Astrocyte (in vitro differentiated cells and primary cell): ENCODE measurements around the gene DDX31. TPM values are rescaled to one million over a fixed set of nuclear protein-coding genes. Genes with fewer than 3 reads are reported as not detected.

ENCODE experiments used
- DNase-seq: peaks from one replicate; pipeline ENCODE4 v3.0.0-alpha.2; 2010; ENCODE audit warnings: low read depth
- FAIRE-seq: peaks from 2 replicates; lab custom pipeline; 2011; peaks lifted over from hg19 to GRCh38; lab: Jason Lieb, UNC
- H2AFZ ChIP-seq: 2 replicates; pipeline ENCODE4 v1.6.0; 2012; ENCODE audit warnings: low read depth, low read length, inconsistent platforms
- H3K27ac ChIP-seq: 2 replicates; pipeline ENCODE4 v1.5.1; 2011; ENCODE audit warnings: low read depth, low read length, inconsistent platforms
- H3K27me3 ChIP-seq: 2 replicates; pipeline ENCODE4 v1.6.0; 2011; ENCODE audit warnings: low read length, inconsistent platforms; ENCODE audit not compliant: insufficient read depth
- H3K36me3 ChIP-seq: 2 replicates; pipeline ENCODE4 v1.5.1; 2011; ENCODE audit warnings: low read length, inconsistent platforms; ENCODE audit not compliant: insufficient read depth
- H3K4me1 ChIP-seq: 2 replicates; pipeline ENCODE4 v1.5.1; 2011; ENCODE audit warnings: low read length, inconsistent platforms; ENCODE audit not compliant: insufficient read depth
- H3K4me2 ChIP-seq: 2 replicates; pipeline ENCODE4 v1.6.0; 2012; ENCODE audit warnings: low read length, inconsistent platforms
- H3K4me3 ChIP-seq: 2 replicates; pipeline ENCODE4 v1.5.1; 2011; ENCODE audit warnings: low read depth, mild to moderate bottlenecking, low read length, inconsistent platforms; ENCODE audit not compliant: insufficient read depth
- H3K79me2 ChIP-seq: 2 replicates; pipeline ENCODE4 v1.6.0; 2012; ENCODE audit warnings: mild to moderate bottlenecking, low read length, inconsistent platforms; ENCODE audit not compliant: insufficient read depth
- H3K9ac ChIP-seq: 2 replicates; pipeline ENCODE4 v1.6.0; 2012; ENCODE audit warnings: mild to moderate bottlenecking, low read length, inconsistent platforms
- H3K9me3 ChIP-seq: 2 replicates; pipeline ENCODE4 v1.5.1; 2012; ENCODE audit warnings: low read depth, mild to moderate bottlenecking, low read length, inconsistent platforms; ENCODE audit not compliant: insufficient read depth
- H4K20me1 ChIP-seq: 2 replicates; pipeline ENCODE4 v1.6.0; 2012; ENCODE audit warnings: low read length, inconsistent platforms; ENCODE audit not compliant: insufficient read depth
- H3K27ac Mint-ChIP-seq: one replicate; pipeline ENCODE4 v1.8.0; 2021; ENCODE audit warnings: mild to moderate bottlenecking, mixed read lengths; ENCODE audit not compliant: unreplicated experiment
- H3K27me3 Mint-ChIP-seq: one replicate; pipeline ENCODE4 v1.8.0; 2021; ENCODE audit warnings: low read depth, mixed read lengths; ENCODE audit not compliant: unreplicated experiment
- H3K36me3 Mint-ChIP-seq: one replicate; pipeline ENCODE4 v1.8.0; 2021; ENCODE audit warnings: low read depth, mixed read lengths; ENCODE audit not compliant: unreplicated experiment
- H3K4me1 Mint-ChIP-seq: one replicate; pipeline ENCODE4 v1.8.0; 2021; ENCODE audit warnings: low read depth, mixed read lengths; ENCODE audit not compliant: unreplicated experiment
- H3K4me3 Mint-ChIP-seq: one replicate; pipeline ENCODE4 v1.8.0; 2021; ENCODE audit warnings: mild to moderate bottlenecking, moderate library complexity, mixed read lengths; ENCODE audit not compliant: unreplicated experiment
- H3K9me3 Mint-ChIP-seq: one replicate; pipeline ENCODE4 v1.8.0; 2021; ENCODE audit warnings: mild to moderate bottlenecking, mixed read lengths; ENCODE audit not compliant: unreplicated experiment
- EZH2 ChIP-seq: IDR thresholded peaks from 2 replicates; pipeline ENCODE4 v1.6.1; 2012; ENCODE audit warnings: mild to moderate bottlenecking, low read length, inconsistent platforms; ENCODE audit not compliant: insufficient read depth
- total RNA-seq: library from RNA; stranded (reverse); gene quantifications from 2 replicates; pipeline ENCODE4 v1.2.1, GENCODE V29; 2021
- TF ChIP-seq, protein P1 (sequence below): IDR thresholded peaks from 2 replicates; pipeline ENCODE4 v1.5.1; 2011; ENCODE audit warnings: low read depth, mild to moderate bottlenecking, inconsistent platforms, low read length, moderate library complexity; ENCODE audit not compliant: insufficient read depth

DDX31 gene
- total RNA-seq, 1 donor from 2014 or later = 20.5 TPM

DNA sequence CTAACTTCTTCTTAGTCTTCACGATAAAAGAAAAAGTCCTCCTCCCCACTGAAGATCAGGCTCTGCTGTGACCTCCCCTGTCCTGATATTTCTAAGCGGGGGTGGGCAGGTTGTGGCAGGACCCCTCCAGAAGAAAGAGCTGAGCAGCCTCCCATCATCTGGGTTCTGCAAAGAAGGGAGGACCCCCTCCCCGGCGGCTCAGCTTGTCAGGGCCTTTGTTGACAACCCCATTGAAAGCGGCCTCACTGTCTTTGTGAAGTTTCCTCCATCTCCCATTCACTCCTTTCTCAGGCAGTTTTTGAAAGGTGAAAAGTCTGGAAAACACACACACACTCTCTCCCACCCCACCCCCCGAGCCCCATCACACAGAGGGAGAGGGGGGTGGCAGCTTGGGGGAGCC, 113.5 kb downstream of the DDX31 start:
- Mint-ChIP-seq H3K4me3 (no peak overlapping the region), H3K27ac (no peak overlapping the region), H3K27me3 (peaks cover 45% of the 10 kb centered on the region), H3K36me3 (no peaks in the 10 kb centered on the region), H3K4me1 (no peaks in the 10 kb centered on the region), H3K9me3 (peaks cover 6% of the 10 kb centered on the region)
- no peak overlapping the region for H3K27ac ChIP-seq
- H3K4me2 ChIP-seq = no peak overlapping the region
- H3K36me3 ChIP-seq = no peaks in the 10 kb centered on the region
- TF ChIP-seq, protein P1, sequence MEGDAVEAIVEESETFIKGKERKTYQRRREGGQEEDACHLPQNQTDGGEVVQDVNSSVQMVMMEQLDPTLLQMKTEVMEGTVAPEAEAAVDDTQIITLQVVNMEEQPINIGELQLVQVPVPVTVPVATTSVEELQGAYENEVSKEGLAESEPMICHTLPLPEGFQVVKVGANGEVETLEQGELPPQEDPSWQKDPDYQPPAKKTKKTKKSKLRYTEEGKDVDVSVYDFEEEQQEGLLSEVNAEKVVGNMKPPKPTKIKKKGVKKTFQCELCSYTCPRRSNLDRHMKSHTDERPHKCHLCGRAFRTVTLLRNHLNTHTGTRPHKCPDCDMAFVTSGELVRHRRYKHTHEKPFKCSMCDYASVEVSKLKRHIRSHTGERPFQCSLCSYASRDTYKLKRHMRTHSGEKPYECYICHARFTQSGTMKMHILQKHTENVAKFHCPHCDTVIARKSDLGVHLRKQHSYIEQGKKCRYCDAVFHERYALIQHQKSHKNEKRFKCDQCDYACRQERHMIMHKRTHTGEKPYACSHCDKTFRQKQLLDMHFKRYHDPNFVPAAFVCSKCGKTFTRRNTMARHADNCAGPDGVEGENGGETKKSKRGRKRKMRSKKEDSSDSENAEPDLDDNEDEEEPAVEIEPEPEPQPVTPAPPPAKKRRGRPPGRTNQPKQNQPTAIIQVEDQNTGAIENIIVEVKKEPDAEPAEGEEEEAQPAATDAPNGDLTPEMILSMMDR = no peak
- TF ChIP-seq EZH2 = peak; percentile 9
- no peak for DNase-seq
- H2AFZ ChIP-seq = no peak overlapping the region
- H3K4me1 ChIP-seq = peaks cover 2% of the 10 kb centered on the region
- peaks cover 41% of the 10 kb centered on the region for H3K27me3 ChIP-seq
- no peak overlapping the region for H3K4me3 ChIP-seq
- H3K9me3 ChIP-seq = no peaks in the 10 kb centered on the region
- no peaks in the 10 kb centered on the region for H4K20me1 ChIP-seq
- no peak for FAIRE-seq
- H3K9ac ChIP-seq = no peak overlapping the region
- H3K79me2 ChIP-seq = no peaks in the 10 kb centered on the region

DNA sequence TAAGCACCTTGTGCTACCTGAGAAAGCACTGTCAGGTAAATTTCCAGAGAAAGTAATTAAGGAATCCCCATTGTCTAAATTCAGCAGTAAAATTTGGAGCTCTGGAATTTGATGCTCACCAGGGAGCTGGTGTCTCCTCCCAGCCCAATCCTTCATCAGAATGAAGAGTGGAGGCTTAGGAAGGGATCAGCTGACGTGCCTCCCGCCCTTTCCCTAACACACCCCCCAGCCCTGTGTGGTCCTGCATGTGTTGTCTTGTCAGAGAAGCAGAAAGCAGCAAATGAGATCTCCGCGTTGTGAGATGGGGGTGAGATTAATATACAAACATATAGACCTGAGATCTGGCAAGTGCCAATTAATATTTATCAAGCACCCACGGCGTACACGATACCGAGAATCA, 114.3 kb downstream of the DDX31 start:
- Histone ChIP-seq H3K27ac (no peak overlapping the region), H4K20me1 (no peaks in the 10 kb centered on the region), H3K36me3 (no peaks in the 10 kb centered on the region), H3K4me1 (no peaks in the 10 kb centered on the region), H3K4me2 (no peak overlapping the region), H3K4me3 (no peak overlapping the region), H3K9me3 (no peaks in the 10 kb centered on the region), H3K9ac (no peak overlapping the region), H2AFZ (no peak overlapping the region), H3K79me2 (no peaks in the 10 kb centered on the region), H3K27me3 (peaks cover 38% of the 10 kb centered on the region)
- Mint-ChIP-seq H3K27me3 (peaks cover 42% of the 10 kb centered on the region), H3K9me3 (peaks cover 6% of the 10 kb centered on the region), H3K27ac (no peak overlapping the region), H3K36me3 (no peaks in the 10 kb centered on the region), H3K4me1 (no peaks in the 10 kb centered on the region), H3K4me3 (no peak overlapping the region)
- no peak for DNase-seq
- TF ChIP-seq, protein P1 = no peak
- TF ChIP-seq EZH2 = no peak
- FAIRE-seq = no peak

DNA sequence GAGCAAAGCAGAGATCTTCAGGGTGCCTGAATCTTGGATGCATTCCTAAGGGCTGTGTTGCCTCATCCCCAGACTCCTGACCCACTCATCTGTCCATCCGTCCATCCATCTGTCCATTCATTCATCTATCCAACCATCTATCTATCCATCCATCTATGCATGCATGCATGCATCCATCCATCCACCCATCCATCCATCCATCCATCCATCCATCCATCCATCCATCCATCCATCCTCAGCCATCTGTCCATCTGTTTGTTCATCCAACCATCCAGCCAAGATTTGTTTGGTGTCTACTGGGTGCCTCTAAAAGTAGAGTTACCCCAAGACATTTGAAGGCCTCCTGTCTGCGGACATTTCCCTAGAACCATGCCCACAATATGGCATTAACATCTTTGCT, 115.0 kb downstream of the DDX31 start:
- no peak overlapping the region for H3K9ac ChIP-seq
- H2AFZ ChIP-seq = no peak overlapping the region
- H3K27me3 Mint-ChIP-seq = peaks cover 41% of the 10 kb centered on the region
- no peaks in the 10 kb centered on the region for H4K20me1 ChIP-seq
- H3K4me2 ChIP-seq = no peak overlapping the region
- no peaks in the 10 kb centered on the region for H3K36me3 ChIP-seq
- H3K36me3 Mint-ChIP-seq = no peaks in the 10 kb centered on the region
- H3K27ac Mint-ChIP-seq = no peak overlapping the region
- H3K4me3 Mint-ChIP-seq = no peak overlapping the region
- no peak for TF ChIP-seq EZH2
- no peak overlapping the region for H3K27ac ChIP-seq
- no peaks in the 10 kb centered on the region for H3K9me3 ChIP-seq
- H3K4me3 ChIP-seq = no peak overlapping the region
- no peaks in the 10 kb centered on the region for H3K4me1 ChIP-seq
- no peaks in the 10 kb centered on the region for H3K4me1 Mint-ChIP-seq
- DNase-seq = no peak
- no peak for FAIRE-seq
- peaks cover 6% of the 10 kb centered on the region for H3K9me3 Mint-ChIP-seq
- H3K79me2 ChIP-seq = no peaks in the 10 kb centered on the region
- H3K27me3 ChIP-seq = peaks cover 31% of the 10 kb centered on the region
